Prostate gland (tissue), 2 donors: ENCODE data around the gene POMP. TPM values are rescaled to one million over a fixed set of nuclear protein-coding genes. Genes with fewer than 3 reads are reported as not detected.

Experiments used
- DNase-seq: peaks from one replicate; pipeline ENCODE4 v3.0.0-alpha.2; 2019; ENCODE audit warnings: low spot score
- H3K27ac ChIP-seq, 2 donors: fragments of 200-600 bp; sonication (generic); 2 replicates each; pipeline ENCODE4 v1.5.1; 2017 to 2019
- H3K27me3 ChIP-seq: fragments of 200-600 bp; sonication (generic); replicated peaks from 2 replicates; pipeline ENCODE4 v1.5.1; 2019; ENCODE audit not compliant: insufficient read depth
- H3K36me3 ChIP-seq, 2 donors: fragments of 200-600 bp; sonication (generic); 1 replicate in 1 of 2; 2 replicates in 1 of 2; pipeline versions ENCODE4 v1.5.1 to v1.8.1; 2017 to 2019
- H3K4me1 ChIP-seq: fragments of 200-600 bp; sonication (generic); replicated peaks from 2 replicates; pipeline ENCODE4 v1.5.1; 2019
- H3K4me3 ChIP-seq, 2 donors: fragments of 200-600 bp; sonication (generic); 2 replicates each; pipeline ENCODE4 v1.5.1; 2017 to 2019
- H3K9me3 ChIP-seq: fragments of 200-600 bp; sonication (generic); 2 replicates; pipeline ENCODE4 v1.5.1; 2017
- CTCF ChIP-seq, 4 experiments: fragments of 200-600 bp in 2 of 4; fragments of 450-650 bp in 2 of 4; sonication (generic) in 2 of 4; IDR thresholded peaks; 1 replicate in 3 of 4; 2 replicates in 1 of 4; pipeline ENCODE4 v1.5.1; 2016 to 2019; ENCODE audit warnings: antibody characterized with exemption in 4 of 4, mild to moderate bottlenecking in 2 of 4, moderate library complexity in 2 of 4
- POLR2A ChIP-seq: fragments of 450-650 bp; IDR thresholded peaks from one replicate; pipeline ENCODE4 v1.6.1; 2016; ENCODE audit warnings: antibody characterized with exemption, mild to moderate bottlenecking
- POLR2AphosphoS5 ChIP-seq: sonication (generic); formaldehyde crosslinking; IDR thresholded peaks from one replicate; pipeline ENCODE4 v1.6.1; 2017; ENCODE audit warnings: antibody characterized with exemption
- WGBS: methylation state at CpG from one replicate; pipeline ENCODE4 v1.1.5; 2018; 5-methylcytosine and 5-hydroxymethylcytosine counted together
- intact Hi-C: fragments of 100-400 bp; cut with DNase I; formaldehyde crosslinking; loops from one replicate; pipeline ENCODE4 v1.14.2; 2022
- total RNA-seq, 2 donors: library from RNA; depleted of rRNA; stranded (reverse); fragments of >200 nt; gene quantifications; one replicate each; pipeline ENCODE4 v1.1.0, GENCODE V29; 2016

The POMP gene
- total RNA-seq, 2 donors from 2014 or later, result 26.3 to 35.9 TPM

GRCh38 chr13:28704282-28704681 lies 45.4 kb downstream of the POMP start:
- DNase-seq, result no peak
- Histone ChIP-seq H3K36me3 (no peaks in the 10 kb centered on the region), H3K4me1 (no peaks in the 10 kb centered on the region), H3K27me3 (no peaks in the 10 kb centered on the region), H3K4me3 (no peak overlapping the region), H3K9me3 (no peaks in the 10 kb centered on the region), H3K27ac (no peak overlapping the region)
- intact Hi-C loops, result no loop called here
- TF ChIP-seq CTCF (IDR thresholded peaks at IDR 0.05) (no peak), POLR2AphosphoS5 (no peak), POLR2A (no peak)

GRCh38 chr13:28704919-28705318 lies 46.0 kb downstream of the POMP start:
- H3K4me3 ChIP-seq, result no peak overlapping the region
- intact Hi-C loops, result no loop called here
- no peak for DNase-seq
- no peaks in the 10 kb centered on the region for H3K9me3 ChIP-seq
- TF ChIP-seq CTCF (IDR thresholded peaks at IDR 0.05) (no peak), POLR2A (no peak), POLR2AphosphoS5 (no peak)
- H3K4me1 ChIP-seq, result no peaks in the 10 kb centered on the region
- H3K27me3 ChIP-seq, result no peaks in the 10 kb centered on the region
- no peaks in the 10 kb centered on the region for H3K36me3 ChIP-seq
- no peak overlapping the region for H3K27ac ChIP-seq

- Histone ChIP-seq H3K4me3 (no peak overlapping the region), H3K27me3 (no peaks in the 10 kb centered on the region), H3K9me3 (no peaks in the 10 kb centered on the region), H3K27ac (no peak overlapping the region), H3K4me1 (no peaks in the 10 kb centered on the region), H3K36me3 (no peaks in the 10 kb centered on the region)
- WGBS, result 71% methylated on average over 5 of the region's 5 CpGs
- intact Hi-C loops, result no loop called here
- no peak for DNase-seq
- TF ChIP-seq POLR2AphosphoS5 (no peak), POLR2A (no peak), CTCF (IDR thresholded peaks at IDR 0.05) (no peak)
Measured at GRCh38 chr13:28705461-28706083, 46.6 kb downstream of the POMP start.

GRCh38 chr13:28707629-28708427 lies 48.9 kb downstream of the POMP start:
- Histone ChIP-seq H3K36me3 (no peaks in the 10 kb centered on the region), H3K4me1 (no peaks in the 10 kb centered on the region), H3K4me3 (no peak overlapping the region), H3K27ac (no peak overlapping the region), H3K27me3 (no peaks in the 10 kb centered on the region), H3K9me3 (no peaks in the 10 kb centered on the region)
- no peak for TF ChIP-seq CTCF (IDR thresholded peaks at IDR 0.05)
- no peak for TF ChIP-seq POLR2A
- no peak for TF ChIP-seq POLR2AphosphoS5
- no peak for DNase-seq
- intact Hi-C loops, result no loop called here
- WGBS, result 84% methylated on average over 5 of the region's 5 CpGs

- H3K27me3 ChIP-seq, result no peaks in the 10 kb centered on the region
- H3K4me1 ChIP-seq, result no peaks in the 10 kb centered on the region
- intact Hi-C loops, result no loop called here
- H3K4me3 ChIP-seq, result no peak overlapping the region
- H3K36me3 ChIP-seq, result no peaks in the 10 kb centered on the region
- TF ChIP-seq POLR2A (no peak), CTCF (IDR thresholded peaks at IDR 0.05) (no peak), POLR2AphosphoS5 (no peak)
- H3K27ac ChIP-seq, result no peak overlapping the region
- no peak for DNase-seq
- WGBS, result 90% methylated on average over 4 of the region's 4 CpGs
- H3K9me3 ChIP-seq, result no peaks in the 10 kb centered on the region
Measured at GRCh38 chr13:28710161-28710560, 51.2 kb downstream of the POMP start.
